GM21390 (cell line): Measurements from ENCODE around the gene GZMB.
"Not testable (repeated sequence)": the region's sequence is repeated elsewhere in the genome, so short reads cannot be mapped to it uniquely, and the experiment has no call there.

Experiments
- ATAC-seq: cut with Tn5 transposase; IDR thresholded peaks from one replicate; pipeline ENCODE4 v1.9.1; 2021; ENCODE audit not compliant: unreplicated experiment

GZMB gene

DNA sequence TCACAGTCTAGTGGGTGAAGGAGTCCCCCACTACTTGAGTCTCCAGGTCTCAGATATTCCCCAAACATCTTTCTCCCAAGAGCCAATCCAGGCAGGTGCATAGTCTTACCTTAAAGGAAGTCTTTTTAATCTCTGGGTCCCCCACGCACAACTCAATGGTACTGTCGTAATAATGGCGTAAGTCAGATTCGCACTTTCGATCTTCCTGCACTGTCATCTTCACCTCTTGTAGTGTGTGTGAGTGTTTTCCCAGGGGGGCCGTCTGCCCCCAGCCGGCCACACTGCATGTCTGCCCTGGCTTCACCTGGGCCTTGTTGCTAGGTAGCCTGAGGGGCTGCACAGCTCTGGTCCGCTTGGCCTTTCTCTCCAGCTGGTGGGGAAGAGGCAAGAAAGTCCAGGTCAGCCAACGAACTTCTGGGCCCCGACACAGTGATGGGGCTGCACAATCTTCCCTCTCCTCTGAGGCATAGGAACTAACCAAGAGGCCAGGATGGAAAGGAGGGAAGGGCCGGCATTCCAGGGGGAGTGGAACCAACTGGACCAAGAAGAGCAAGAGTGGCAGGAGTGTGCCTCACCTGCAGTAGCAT, 2.1 kb downstream of the GZMB start:
- no peak for ATAC-seq

DNA sequence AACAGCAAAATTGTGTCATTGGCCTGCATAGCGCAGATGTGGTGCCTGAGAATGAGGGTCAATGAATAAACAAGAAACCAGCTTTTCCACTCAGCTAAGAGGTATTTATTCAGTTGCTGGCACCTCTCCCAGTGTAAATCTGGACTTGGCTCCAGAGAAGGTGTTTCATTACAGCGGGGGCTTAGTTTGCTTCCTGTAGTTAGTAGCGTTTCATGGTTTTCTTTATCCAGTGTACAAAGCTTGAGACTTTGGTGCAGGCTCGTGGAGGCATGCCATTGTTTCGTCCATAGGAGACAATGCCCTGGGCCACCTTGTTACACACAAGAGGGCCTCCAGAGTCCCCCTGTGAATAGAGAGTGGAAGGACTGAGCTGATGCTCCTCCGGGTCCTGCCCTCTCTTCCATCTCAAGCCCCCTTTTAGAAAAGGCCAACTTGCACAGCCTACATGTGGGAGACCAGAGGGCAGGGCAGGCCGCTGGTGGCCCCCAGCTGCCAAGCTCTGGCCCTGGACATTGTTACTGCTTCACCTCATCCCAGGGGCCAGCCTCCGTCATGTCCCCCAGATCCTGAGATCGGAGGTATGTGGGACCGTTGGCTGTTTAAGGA, 3.0 kb downstream of the GZMB start:
- no peak for ATAC-seq

DNA sequence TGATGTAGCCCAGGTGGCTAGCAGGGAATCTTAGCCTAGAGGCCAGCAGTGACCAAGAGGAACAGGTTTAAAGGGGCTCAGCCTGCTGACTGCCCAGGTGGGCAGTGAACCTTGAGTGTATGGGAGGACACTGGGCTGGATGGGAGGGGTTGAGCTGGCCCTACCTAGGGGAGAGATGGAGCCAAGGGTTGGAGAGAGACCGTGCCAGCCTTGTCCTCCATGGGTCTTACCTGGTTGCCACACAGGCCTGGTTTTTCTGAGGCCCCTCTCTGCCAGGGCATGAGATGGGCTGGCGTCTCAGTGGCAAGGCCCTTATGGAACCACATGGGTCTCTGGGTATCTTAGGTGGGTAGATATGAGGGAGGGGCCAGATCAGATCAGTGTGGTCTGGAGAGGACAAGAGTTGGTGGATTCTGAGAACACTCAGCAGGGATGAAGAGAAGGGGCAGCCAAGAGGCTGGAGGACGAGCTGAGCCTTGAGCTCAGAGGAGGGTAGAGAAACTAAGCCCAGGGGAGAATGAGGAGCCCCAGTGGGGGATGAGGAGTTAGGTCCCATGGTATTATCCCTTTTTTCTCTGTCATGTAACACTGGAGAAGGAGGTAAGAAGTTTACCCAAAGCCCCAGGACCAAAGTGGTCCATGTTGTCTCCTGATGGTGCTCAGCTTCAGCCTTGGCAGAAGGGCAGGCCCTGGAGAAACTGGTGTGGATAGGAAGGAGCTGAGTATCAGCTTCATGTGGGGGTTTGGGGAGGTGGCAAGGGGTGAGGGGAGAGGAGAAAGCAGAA, 3.7 kb downstream of the GZMB start:
- ATAC-seq: no peak

DNA sequence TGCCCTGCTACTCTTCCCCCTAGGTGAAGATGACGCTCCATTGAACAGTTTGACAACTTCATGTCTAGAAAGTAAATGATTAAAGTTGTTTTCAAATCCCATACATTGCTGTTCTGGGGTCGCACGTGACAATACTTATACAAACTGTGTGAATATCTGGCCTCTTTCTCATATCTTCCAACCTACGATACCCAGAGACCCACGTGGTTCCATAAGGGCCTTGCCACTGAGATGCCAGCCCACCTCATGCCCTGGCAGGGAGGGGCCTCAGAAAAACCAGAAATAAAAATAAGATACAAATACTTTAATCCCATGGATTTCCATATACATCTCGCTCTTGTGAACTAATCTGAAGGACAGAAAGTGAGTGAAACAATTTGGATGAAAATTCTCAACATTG, 4.5 kb downstream of the GZMB start:
- no peak for ATAC-seq

DNA sequence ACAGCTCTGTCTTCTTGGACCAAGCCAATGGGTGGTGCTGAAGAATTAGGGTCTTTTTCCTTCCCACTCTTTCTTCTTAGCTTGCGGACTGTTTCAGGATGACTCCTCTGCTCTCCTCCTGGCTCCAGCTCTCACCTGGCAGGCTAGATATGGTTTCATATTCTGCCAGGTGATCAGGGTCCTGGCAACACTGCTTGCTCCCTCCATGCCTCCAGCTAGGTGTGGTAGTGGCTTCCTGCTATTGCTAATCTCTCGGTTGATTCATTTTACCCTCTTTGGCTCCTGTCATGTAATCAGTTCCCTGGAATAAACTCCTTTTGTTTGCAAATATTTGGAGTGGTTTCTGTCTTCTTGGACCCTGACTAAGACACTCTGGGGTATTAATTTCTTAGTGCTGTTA, 20.2 kb downstream of the GZMB start:
- no peak for ATAC-seq

DNA sequence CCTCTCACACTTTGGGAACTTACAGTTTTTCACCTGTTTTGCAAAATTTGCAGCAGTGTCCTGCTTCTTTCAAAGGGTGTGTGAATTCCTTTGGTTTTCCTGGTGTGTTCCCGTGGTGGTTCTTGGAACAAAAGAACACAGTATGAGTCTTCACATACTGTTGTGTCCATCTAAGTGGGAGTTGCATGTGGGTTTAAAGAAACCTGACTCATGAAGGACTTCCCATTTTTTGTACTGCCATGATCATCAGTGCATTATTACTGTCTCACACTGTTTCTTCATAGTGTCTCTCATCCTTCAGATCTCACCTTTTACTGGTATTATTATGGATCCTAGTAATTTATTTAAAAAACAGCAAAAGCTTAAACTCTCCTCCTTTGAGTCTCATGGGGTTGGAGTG, 20.7 kb downstream of the GZMB start:
- ATAC-seq: no peak

DNA sequence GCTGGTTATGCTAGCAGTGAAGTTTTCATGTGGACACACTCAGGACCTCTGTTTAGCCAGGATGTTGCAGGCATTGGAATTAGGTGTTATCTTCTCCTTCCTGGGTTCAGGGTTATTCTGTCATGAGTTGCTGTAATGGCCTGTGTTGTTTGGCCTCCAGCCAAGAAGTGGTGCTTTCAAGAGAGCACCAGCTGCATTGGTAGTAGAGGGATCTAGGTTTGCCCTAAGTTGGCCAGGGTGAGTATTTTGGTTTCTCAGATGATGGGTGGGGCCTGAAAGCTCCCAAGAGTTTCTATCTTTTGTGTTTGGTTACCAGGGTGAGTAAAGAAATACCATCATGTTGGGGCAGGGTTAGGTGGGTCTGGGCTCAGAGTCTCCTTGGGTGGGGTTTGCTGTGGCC, 21.8 kb downstream of the GZMB start:
- ATAC-seq: no peak

DNA sequence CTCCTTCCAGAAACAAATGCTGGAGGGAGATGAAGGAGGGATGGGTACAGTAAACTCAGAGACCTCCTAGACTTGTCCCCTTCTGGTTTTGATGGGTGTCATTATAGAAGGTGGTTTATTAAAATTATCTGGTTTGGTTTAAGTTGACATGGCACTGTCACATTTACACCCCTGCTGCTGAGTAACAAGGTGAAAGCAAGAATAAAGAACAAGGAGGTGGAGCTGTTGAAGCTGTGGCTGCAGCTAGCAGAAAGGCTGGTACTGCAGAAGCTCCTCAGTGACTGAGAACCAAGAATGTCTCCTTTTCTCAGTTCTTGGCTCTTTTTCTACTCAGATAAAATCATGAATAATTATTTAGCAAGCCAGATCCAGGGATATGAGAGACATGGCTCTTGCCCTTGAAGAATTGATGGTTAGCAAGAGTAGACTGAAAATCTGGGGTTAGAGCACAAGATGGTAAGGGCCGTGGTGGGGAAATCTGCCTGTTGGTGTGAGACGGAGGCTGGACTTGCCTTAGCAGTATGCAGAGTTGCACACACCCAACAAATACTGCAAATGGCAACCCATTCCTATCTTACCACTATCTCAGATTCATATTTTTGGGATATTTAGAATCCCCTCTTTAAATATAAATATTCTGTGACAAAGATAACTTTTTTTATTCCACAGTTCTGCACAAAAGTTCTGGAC, 24.2 kb downstream of the GZMB start, which contains the start of gene GZMH:
TSS of gene GZMH (minus strand) at position 31 of the 690 bp plus-strand sequence. CDS start 72 bp downstream, outside the sequence.
- ATAC-seq: peak; percentile 55

DNA sequence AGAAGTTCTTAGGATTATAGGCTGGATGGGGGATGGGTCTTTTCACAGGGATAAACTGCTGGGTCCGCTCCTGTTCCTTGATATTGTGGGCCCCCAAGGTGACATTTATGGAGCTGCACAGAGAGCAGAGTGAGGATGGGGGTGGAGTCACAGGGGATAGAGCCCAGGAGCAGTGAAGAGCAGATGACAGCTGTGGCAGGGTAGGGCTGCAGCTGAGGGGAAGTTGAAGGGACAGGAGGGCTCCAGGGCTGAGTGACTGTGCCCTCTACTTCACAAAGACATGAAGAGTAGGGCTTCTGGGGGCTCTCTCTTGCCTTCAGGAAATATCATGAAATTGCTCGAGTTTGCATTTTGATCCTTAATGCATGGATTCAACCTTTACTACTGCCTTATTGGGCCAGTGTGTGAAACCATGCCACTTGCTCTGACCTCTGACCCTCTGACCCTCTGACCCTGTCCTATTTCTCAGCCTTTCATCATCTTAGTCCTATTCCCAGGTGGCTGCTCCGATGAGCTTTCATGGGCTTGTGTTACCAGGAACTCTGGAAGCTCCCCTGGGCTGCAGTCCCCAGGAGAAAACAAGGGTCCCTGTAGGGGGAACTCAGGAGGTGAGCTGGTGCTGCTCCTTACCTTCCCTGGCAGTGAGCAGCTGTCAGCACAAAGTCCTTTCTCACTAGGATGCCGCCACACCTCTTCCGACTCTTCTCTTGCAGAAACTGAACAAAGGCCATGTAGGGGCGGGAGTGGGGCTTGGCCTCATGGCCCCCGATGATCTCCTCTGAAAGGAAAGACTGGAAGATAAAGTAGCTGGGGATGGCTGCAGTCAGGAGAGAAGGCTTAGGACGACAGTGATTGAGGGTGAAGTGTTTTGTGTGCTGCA, 26.1 kb downstream of the GZMB start:
- no peak for ATAC-seq

DNA sequence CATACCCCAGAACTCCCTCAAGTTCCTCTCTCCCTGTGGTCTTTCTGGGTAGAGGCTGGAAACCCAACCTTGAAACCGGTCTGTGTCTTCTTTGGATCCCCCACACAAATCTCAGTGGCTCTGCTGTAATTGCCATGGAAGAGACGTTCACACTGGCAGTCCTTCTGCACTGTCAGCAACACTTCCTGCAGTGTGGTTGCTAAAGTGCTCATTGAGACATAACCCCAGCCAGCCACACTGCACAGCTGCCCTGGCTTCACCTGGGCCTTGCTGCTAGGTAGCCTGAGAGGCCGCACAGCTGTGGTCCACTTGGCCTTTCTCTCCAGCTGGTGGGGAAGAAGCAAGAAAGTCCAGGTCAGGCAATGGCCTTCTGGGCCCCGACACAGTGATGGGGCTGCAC, 26.9 kb downstream of the GZMB start:
- no peak for ATAC-seq

DNA sequence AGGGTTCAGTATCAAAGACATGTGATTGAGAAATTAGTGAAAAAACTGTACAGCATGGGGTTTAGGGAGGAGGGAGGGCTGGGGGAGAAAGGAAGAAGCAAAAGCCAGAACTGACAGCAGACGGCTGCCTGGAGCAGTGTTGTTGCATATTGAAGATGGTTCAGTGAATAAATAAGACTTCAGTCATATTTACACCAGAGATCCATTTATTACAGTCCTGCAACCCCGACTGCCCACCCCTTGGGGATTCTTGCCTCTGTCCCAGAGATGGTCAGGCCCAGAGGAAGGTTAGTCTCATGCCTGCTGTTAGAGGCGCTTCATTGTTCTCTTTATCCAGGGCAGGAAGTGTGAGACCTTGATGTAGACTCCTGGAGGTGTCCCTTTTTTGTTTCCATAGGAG, 27.7 kb downstream of the GZMB start:
- no peak for ATAC-seq

DNA sequence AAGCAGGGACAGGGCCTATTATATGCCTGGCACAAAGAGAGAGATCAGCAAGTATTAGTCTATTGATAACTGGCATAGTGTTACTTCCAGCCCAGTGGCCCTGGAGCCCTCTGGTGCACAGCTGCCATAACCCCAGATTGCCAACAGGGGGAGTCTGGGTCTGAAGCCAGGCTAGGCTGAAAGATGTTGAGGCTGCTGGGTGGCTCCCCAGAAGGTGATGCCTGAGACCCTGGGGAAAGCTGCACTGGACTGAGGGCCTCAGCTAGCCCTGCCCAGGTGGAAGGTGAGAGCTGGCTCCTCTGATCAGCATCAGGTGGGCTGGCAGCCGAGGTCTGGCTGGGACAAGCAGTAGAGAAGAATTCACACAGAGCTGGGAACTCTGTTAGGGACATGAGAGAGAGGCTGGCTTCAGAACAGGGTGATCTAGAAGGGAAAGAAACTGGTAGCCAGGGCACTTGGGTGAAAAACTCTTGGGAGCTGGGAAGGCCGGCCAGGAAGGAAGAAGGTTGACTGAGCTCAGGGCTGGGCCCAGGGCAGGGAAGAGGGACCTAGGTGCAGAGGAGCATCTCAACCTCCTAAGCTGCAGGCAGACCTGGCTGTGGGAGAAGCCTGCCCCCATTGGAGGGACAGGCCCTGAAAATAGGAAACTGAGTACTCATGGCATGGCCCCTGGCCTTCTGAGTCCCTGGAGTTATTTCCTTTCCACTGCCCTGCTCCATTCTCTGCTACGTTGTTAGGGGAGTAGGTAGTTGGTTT, 28.4 kb downstream of the GZMB start:
- ATAC-seq: peak; percentile 78

DNA sequence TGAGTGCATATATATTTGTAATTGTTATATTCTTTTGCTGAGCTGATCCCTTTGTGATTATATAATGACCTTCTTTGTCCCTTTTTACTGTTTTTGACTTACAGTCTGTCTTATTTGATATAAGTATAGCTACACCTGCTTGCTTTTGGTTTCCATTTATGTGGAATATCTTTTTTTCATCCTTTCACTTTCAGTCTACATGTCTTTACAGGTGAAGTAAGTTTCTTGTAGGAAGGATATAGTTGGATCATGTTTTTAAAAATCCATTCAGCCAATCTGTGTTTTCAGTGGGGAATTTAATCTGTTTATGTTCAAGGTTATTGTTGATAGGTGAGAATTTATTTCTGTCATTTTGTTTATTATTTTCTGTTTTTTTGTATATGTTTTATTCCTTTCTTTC, 36.6 kb downstream of the GZMB start:
- no peak for ATAC-seq

DNA sequence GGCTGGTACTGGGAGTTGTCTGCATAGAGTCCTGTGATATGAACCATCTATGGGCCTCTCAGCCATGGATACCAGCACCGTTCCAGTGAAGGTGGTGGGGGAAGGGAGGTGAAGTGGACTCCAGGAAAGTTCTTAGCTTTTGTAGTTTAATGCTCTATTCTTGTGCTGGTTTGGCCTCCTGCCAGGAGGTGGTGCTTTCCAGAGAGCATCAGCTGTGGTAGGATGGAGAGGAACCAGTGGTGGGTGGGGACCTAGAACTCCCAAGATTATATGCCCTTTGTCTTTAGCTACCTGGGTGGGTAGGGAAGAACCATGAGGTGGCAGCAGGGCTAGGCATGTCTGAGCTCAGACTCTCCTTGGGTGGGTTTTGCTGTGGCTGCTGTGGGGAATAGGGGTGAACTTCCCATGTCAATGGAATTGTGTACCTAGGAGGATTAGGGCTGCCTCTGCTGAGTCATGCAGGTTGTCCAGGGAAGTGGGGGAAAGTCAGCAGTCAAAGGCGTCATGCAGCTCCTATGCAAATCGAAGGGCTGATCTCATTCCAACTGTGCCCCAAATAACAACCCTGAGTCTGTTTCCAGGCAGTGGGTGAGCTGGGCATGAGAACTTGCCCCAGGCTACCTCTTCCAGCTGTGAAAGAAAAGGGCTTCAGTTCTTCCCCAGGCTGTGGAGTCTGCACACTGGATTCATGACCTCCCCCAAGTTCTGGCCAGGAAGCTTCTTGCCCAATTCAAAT, 38.7 kb downstream of the GZMB start:
- no peak for ATAC-seq

DNA sequence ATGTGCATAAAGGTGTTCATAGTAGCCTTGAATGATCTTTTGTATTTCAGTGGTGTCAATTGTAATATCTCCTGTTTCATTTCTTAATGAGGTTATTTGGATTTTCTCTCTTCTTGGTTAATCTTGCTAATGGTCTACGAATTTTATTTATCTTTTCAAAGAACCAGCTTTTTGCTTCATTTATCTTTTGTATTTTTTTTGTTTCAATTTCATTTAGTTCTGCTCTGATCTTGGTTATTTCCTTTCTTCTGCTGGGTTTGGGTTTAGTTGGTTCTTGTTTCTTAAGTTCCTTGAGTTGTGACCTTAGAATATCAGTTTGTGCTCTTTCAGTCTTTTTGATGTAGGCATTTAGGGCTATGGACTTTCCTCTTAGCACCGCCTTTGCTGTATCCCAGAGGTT, 43.0 kb downstream of the GZMB start:
- ATAC-seq: not testable (repeated sequence)

DNA sequence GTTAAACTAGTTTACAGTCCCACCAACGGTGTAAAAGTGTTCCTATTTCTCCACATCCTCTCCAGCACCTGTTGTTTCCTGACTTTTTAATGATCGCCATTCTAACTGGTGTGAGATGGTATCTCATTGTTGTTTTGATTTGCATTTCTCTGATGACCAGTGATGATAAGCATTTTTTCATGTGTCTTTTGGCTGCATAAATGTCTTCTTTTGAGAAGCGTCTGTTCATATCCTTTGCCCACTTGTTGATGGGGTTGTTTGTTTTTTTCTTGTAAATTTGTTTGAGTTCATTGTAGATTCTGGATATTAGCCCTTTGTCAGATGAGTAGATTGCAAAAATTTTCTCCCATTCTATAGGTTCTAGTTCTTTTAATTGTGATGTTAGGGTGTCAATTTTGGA, 49.6 kb downstream of the GZMB start:
- ATAC-seq: not testable (repeated sequence)
